PFSK-1 (cell line): ENCODE measurements around the gene ACTR6.

Experiments used
- FOXP2 ChIP-seq: optimal IDR thresholded peaks from 2 replicates; pipeline ENCODE3; 2011; ENCODE audit warnings: borderline replicate concordance, control low read depth, inconsistent platforms; ENCODE audit not compliant: insufficient read depth; ENCODE audit errors: extremely low read length, extremely low read depth
- POLR2AphosphoS5 ChIP-seq: IDR thresholded peaks from 2 replicates; pipeline ENCODE4 v1.6.1; 2012; ENCODE audit warnings: low read depth, mild to moderate bottlenecking, control low read depth, low read length, moderate library complexity
- SIN3A ChIP-seq: IDR thresholded peaks from 2 replicates; pipeline ENCODE4 v1.6.1; 2012; ENCODE audit warnings: mild to moderate bottlenecking, low read length, moderate library complexity, borderline replicate concordance; ENCODE audit not compliant: insufficient read depth
- TAF1 ChIP-seq: IDR thresholded peaks from 2 replicates; pipeline ENCODE4 v1.6.1; 2012; ENCODE audit warnings: low read length, control low read depth, borderline replicate concordance; ENCODE audit not compliant: insufficient read depth
- TF ChIP-seq, protein P1 (sequence below), 2 experiments: IDR thresholded peaks; 2 replicates each; pipeline versions ENCODE4 v1.6.1 to v1.8.0; 2011 to 2012; ENCODE audit warnings: low read depth in 2 of 2, low read length in 2 of 2, control low read depth in 1 of 2, inconsistent platforms in 1 of 2, mild to moderate bottlenecking in 1 of 2, moderate library complexity in 1 of 2; ENCODE audit not compliant: insufficient read depth in 1 of 2

DNA sequence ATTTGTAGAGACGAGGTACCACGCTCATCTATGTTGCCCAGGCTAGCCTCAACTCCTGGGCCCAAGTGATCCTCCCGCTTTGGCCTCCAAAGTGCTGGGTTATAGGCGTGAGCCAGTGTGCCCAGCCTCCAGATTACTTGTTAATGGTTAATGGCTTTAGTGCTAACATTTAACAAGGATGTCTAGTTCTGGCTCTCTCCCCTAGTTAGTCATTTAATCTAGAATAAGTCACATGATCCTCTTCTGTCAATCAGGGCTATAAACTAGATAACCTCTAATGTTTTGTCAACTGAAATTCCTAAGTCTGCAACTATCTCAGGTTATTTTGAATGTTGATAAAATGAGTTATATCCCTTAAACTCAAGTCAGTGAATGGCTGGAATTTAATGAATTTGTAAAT lies 15.7 kb downstream of the ACTR6 start:
- TF ChIP-seq, protein P1, sequence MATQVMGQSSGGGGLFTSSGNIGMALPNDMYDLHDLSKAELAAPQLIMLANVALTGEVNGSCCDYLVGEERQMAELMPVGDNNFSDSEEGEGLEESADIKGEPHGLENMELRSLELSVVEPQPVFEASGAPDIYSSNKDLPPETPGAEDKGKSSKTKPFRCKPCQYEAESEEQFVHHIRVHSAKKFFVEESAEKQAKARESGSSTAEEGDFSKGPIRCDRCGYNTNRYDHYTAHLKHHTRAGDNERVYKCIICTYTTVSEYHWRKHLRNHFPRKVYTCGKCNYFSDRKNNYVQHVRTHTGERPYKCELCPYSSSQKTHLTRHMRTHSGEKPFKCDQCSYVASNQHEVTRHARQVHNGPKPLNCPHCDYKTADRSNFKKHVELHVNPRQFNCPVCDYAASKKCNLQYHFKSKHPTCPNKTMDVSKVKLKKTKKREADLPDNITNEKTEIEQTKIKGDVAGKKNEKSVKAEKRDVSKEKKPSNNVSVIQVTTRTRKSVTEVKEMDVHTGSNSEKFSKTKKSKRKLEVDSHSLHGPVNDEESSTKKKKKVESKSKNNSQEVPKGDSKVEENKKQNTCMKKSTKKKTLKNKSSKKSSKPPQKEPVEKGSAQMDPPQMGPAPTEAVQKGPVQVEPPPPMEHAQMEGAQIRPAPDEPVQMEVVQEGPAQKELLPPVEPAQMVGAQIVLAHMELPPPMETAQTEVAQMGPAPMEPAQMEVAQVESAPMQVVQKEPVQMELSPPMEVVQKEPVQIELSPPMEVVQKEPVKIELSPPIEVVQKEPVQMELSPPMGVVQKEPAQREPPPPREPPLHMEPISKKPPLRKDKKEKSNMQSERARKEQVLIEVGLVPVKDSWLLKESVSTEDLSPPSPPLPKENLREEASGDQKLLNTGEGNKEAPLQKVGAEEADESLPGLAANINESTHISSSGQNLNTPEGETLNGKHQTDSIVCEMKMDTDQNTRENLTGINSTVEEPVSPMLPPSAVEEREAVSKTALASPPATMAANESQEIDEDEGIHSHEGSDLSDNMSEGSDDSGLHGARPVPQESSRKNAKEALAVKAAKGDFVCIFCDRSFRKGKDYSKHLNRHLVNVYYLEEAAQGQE (IDR thresholded peaks at IDR 0.05; ENCODE audit: insufficient read depth in 1 of 2, low read depth in 2 of 2, low read length in 2 of 2): no peak
- TF ChIP-seq TAF1 (no peak), POLR2AphosphoS5 (no peak), SIN3A (no peak), FOXP2 (no peak)
